GM12874 (cell line): Measurements from ENCODE around the gene CHST15.

ENCODE experiments used
- CTCF ChIP-seq: IDR thresholded peaks from 2 replicates; pipeline ENCODE4 v1.5.1; 2011; ENCODE audit warnings: low read depth, mild to moderate bottlenecking, control low read depth, low read length, moderate library complexity; ENCODE audit not compliant: insufficient read depth

Gene CHST15

GRCh38 chr10:124015991-124016390 is 77.4 kb downstream of the CHST15 start:
- TF ChIP-seq CTCF: no peak

GRCh38 chr10:124014416-124015154 is 78.8 kb downstream of the CHST15 start:
- TF ChIP-seq CTCF: no peak

- no peak for TF ChIP-seq CTCF
Observed at GRCh38 chr10:124013916-124014315, 79.5 kb downstream of the CHST15 start.

- TF ChIP-seq CTCF: no peak
Observed at GRCh38 chr10:124012991-124013390, 80.4 kb downstream of the CHST15 start.

GRCh38 chr10:124012583-124012982 is 80.8 kb downstream of the CHST15 start:
- no peak for TF ChIP-seq CTCF

- no peak for TF ChIP-seq CTCF
Observed at GRCh38 chr10:124012066-124012465, 81.3 kb downstream of the CHST15 start.

- no peak for TF ChIP-seq CTCF
Observed at GRCh38 chr10:124011464-124011863, 81.9 kb downstream of the CHST15 start.
